HepG2 (cell line): ENCODE results near the gene PANK1. TPM values are rescaled to one million over a fixed set of nuclear protein-coding genes. Genes with fewer than 3 reads are reported as not detected.

Experiments
- ATAC-seq: fragments of 200-7000 bp; cut with Tn5 transposase; 3 replicates; pipeline ENCODE4 v1.9.1; 2020; ENCODE audit warnings: mild to moderate bottlenecking, moderate library complexity
- BruUV-seq: library from RNA; stranded (reverse); fragments of 400-500 nt; replicated peaks from 2 replicates; lab custom pipeline; 2021; lab: Mats Ljungman, UMichigan
- CTCF ChIA-PET: fragments of 300-600 bp; formaldehyde crosslinking; extraction: SDS; loops from one replicate; lab custom pipeline; 2021; ENCODE audit warnings: low total read pairs, inconsistent platforms, low intra/inter-chr PET ratio; lab: Yijun Ruan, JAX
- POLR2A ChIA-PET: fragments of 350-600 bp; sonication (Branson Sonifier 250); formaldehyde crosslinking; loops from one replicate; lab custom pipeline; 2020; ENCODE audit warnings: antibody characterized with exemption, inconsistent platforms; lab: Yijun Ruan, JAX
- DNase-seq: peaks from one replicate; pipeline ENCODE4 v3.0.0-alpha.2; 2015; ENCODE audit warnings: low spot score
- FAIRE-seq: peaks from 3 replicates; lab custom pipeline; 2011; peaks lifted over from hg19 to GRCh38; lab: Jason Lieb, UNC
- H2AFZ ChIP-seq: one replicate; pipeline ENCODE4 v1.6.1; 2011; ENCODE audit warnings: low read length, inconsistent platforms
- H3K27ac ChIP-seq: fragments of 300-600 bp; 3 replicates; pipeline ENCODE4 v1.8.0; 2011; ENCODE audit warnings: mixed run types, mild to moderate bottlenecking, mixed read lengths, low read length, inconsistent platforms; ENCODE audit not compliant: insufficient read depth; ENCODE audit errors: extremely low read length
- H3K27me3 ChIP-seq, 2 experiments: fragments of 200-600 bp in 1 of 2; 2 replicates in 1 of 2; 3 replicates in 1 of 2; pipeline versions ENCODE4 v1.6.0 to v1.8.0; 2011; ENCODE audit warnings: low read length in 2 of 2, mild to moderate bottlenecking in 2 of 2, moderate library complexity in 2 of 2, inconsistent platforms in 1 of 2; ENCODE audit not compliant: insufficient read depth in 2 of 2, control insufficient read depth in 1 of 2
- H3K36me3 ChIP-seq, 2 experiments: fragments of 200-600 bp in 1 of 2; replicated peaks in 1 of 2; 2 replicates in 1 of 2; 3 replicates in 1 of 2; pipeline versions ENCODE4 v1.5.1 to v1.8.0; 2011; ENCODE audit warnings: low read length in 2 of 2, inconsistent platforms in 1 of 2; ENCODE audit not compliant: insufficient read depth in 2 of 2, control insufficient read depth in 1 of 2
- H3K4me1 ChIP-seq: 2 replicates; pipeline ENCODE4 v1.5.1; 2012; ENCODE audit warnings: low read length, inconsistent platforms; ENCODE audit not compliant: insufficient read depth
- H3K4me2 ChIP-seq: 2 replicates; pipeline ENCODE4 v1.6.0; 2011; ENCODE audit warnings: low read depth, low read length, inconsistent platforms
- H3K4me3 ChIP-seq, 3 experiments: fragments of 200-600 bp in 1 of 3; sonication (generic), shearing (Covaris generic) in 1 of 3; replicated peaks in 1 of 3; 2 replicates each; pipeline ENCODE4 v1.5.1; 2011 to 2016; ENCODE audit warnings: low read length in 3 of 3, inconsistent platforms in 2 of 3, low read depth in 2 of 3, mild to moderate bottlenecking in 2 of 3, control low read depth in 1 of 3, mixed read lengths in 1 of 3; ENCODE audit not compliant: insufficient read depth in 1 of 3
- H3K79me2 ChIP-seq: one replicate; pipeline ENCODE4 v1.6.1; 2011; ENCODE audit warnings: low read length, inconsistent platforms; ENCODE audit not compliant: insufficient read depth
- H3K9ac ChIP-seq: 2 replicates; pipeline ENCODE4 v1.6.0; 2011; ENCODE audit warnings: mild to moderate bottlenecking, low read depth, low read length, inconsistent platforms; ENCODE audit not compliant: insufficient read depth
- H3K9me3 ChIP-seq: 2 replicates; pipeline ENCODE4 v1.5.1; 2012; ENCODE audit warnings: mild to moderate bottlenecking, low read length
- H4K20me1 ChIP-seq: 2 replicates; pipeline ENCODE4 v1.6.0; 2011; ENCODE audit warnings: inconsistent platforms, mild to moderate bottlenecking, low read length, moderate library complexity; ENCODE audit not compliant: insufficient read depth
- DR1 ChIP-seq: sonication (generic); formaldehyde crosslinking; IDR thresholded peaks from 2 replicates; pipeline ENCODE4 v1.8.0; 2021; ENCODE audit warnings: mild to moderate bottlenecking, missing genetic modification reagents, inconsistent platforms
- HOXD1 ChIP-seq: sonication (generic); formaldehyde crosslinking; IDR thresholded peaks from 2 replicates; pipeline ENCODE4 v1.5.0; 2020; ENCODE audit warnings: missing genetic modification reagents
- MEIS2 ChIP-seq: sonication (generic); formaldehyde crosslinking; IDR thresholded peaks from 2 replicates; pipeline ENCODE4 v1.9.0; 2021; ENCODE audit warnings: mild to moderate bottlenecking, missing genetic modification reagents
- PCBP1 ChIP-seq: fragments of 200-400 bp; formaldehyde crosslinking; IDR thresholded peaks from 2 replicates; pipeline ENCODE4 v1.6.1; 2017; ENCODE audit warnings: mild to moderate bottlenecking, low read depth, low read length, borderline replicate concordance
- PHF5A ChIP-seq: IDR thresholded peaks from one replicate; pipeline ENCODE4 v1.6.1; 2018; ENCODE audit warnings: low read depth, missing genetic modification reagents; ENCODE audit not compliant: unreplicated experiment
- SNAI1 ChIP-seq: sonication (generic); formaldehyde crosslinking; IDR thresholded peaks from 2 replicates; pipeline ENCODE4 v1.5.0; 2020; ENCODE audit warnings: mild to moderate bottlenecking, missing genetic modification reagents, borderline replicate concordance
- SP140L ChIP-seq: sonication (generic); formaldehyde crosslinking; IDR thresholded peaks from 2 replicates; pipeline ENCODE4 v1.4.0; 2020; ENCODE audit warnings: missing genetic modification reagents, borderline replicate concordance
- TGIF2 ChIP-seq: IDR thresholded peaks from 2 replicates; pipeline ENCODE4 v1.6.1; 2016; ENCODE audit warnings: control low read depth, missing compliant biosample characterization
- WGBS: methylation state at CpG from one replicate; pipeline ENCODE4 v1.1.6; 2017; ENCODE audit warnings: low lambda C conversion rate; 5-methylcytosine and 5-hydroxymethylcytosine counted together
- in situ Hi-C: cut with HindIII; loops from 2 replicates; pipeline ENCODE4 v1.10.0; 2017; ENCODE audit warnings: low pct_unique_long_range_greater_than_20kb; ENCODE audit not compliant: extremely low pct_ligation_motif_present
- intact Hi-C: fragments of 100-400 bp; cut with micrococcal nuclease; formaldehyde crosslinking; loops from one replicate; pipeline ENCODE4 v1.10.0; 2022; ENCODE audit not compliant: unreplicated experiment
- polyA plus RNA-seq, 8 experiments: library from polyadenylated mRNA; depleted of rRNA in 3 of 8; stranded (reverse) in 7 of 8; unstranded in 1 of 8; fragments of >200 nt; fragmentation: Illumina TruSeq in 4 of 8; extraction: Trizol in 4 of 8; gene quantifications; 2 replicates each; pipeline versions ENCODE4 v1.2.1 to v1.2.3, GENCODE V29; 2011 to 2016; ENCODE audit warnings: low read depth in 4 of 8, missing spikeins in 1 of 8, mixed read lengths in 1 of 8; ENCODE audit not compliant: insufficient read depth in 1 of 8
- total RNA-seq, 5 experiments: library from RNA; depleted of rRNA; stranded (reverse); fragments of >200 nt; fragmentation: Illumina TruSeq; extraction: Trizol; gene quantifications; 2 replicates each; pipeline ENCODE4 v1.2.3, GENCODE V29; 2016; ENCODE audit warnings: low read depth in 1 of 5
- TF ChIP-seq, protein P1 (sequence below): IDR thresholded peaks from 2 replicates; pipeline ENCODE4 v1.6.1; 2016; ENCODE audit warnings: low read depth, control low read depth

PANK1 gene
- total and polyA plus RNA-seq, 2 of the 13 experiments (the other 11 are each of a cell fraction or from before 2014, with no cell fraction given), result 18.2 to 33.3 TPM

DNA sequence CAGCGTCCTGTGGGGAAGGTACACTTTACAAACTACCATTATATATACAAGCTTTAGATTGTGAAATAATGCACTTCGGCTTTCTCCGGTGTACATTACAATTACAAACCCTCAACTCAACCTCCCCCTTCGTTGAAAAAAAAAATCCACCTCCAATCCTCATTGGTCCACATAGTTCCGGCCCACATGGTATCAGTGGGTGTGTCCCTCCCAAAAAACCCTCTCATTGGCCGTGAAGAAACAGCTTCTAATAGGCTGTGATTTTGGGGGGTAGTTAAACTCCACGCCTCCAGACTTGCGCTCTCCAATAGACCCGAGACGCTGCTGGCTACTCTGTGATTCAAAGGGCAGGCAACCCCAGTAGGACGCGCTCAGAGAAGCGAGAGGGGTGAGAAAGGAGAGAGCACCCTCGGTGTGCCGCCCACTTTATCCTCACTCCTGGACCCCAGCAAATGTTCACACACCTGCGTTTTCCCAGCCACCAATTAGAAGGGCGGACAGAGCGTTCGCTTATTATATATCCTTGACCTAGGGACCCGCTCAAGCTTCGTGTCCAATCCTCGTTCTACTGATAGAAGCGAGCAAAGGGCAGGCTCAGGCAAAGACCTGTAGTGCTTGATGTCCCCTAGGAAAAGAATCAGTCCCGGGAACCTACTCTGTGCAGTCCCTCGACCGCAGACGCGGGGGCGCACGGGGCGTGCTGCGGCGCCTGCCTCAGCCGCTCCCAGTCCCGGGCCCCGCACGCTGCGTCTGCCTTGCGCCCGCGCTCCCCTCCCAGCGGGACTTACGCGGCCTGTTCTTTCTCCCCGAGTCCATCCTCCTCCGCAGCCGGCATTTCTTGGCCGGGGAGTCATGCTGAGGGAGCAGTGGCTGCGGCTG lies 991 bp downstream of the PANK1 start (continued):
- TF ChIP-seq HOXD1, result peak; percentile 27; the same call in 1 of the 2 replicates
- TF ChIP-seq SNAI1 (CRISPR knock-in tag), result 0 out of 2 replicates have a peak, but pooled peaks have one; percentile 51
- TF ChIP-seq PCBP1, result no peak

DNA sequence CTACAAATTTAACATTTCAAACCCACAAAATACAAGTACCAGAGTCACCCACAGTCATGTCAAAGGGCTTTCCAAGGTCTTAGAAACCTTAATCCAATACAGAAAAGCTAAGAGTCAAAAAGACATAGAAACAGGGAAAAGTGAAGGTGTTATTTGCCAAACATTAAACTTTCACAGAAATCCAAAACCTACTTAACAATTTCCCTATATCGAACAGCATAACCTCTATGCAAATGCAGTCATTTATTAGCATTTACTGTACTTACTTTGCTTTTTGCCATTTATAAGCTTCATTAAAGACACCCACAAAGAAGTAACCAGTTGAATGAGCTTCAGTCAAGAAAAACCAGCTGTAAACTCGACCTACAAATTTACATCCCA lies 1.6 kb downstream of the PANK1 start:
- DNase-seq (no peak), FAIRE-seq (no peak), ATAC-seq (no peak)
- ChIA-PET POLR2A (interaction anchor here (0.6 to 5.9 kb wide), 38 partner anchors 8 to 1989 kb away, joined by 3 to 114 read pairs (median 4); partner anchors contain the start of genes IFIT1, KIF20B, LIPA and PPP1R3C), CTCF (no interaction called here)
- TF ChIP-seq, protein P1, sequence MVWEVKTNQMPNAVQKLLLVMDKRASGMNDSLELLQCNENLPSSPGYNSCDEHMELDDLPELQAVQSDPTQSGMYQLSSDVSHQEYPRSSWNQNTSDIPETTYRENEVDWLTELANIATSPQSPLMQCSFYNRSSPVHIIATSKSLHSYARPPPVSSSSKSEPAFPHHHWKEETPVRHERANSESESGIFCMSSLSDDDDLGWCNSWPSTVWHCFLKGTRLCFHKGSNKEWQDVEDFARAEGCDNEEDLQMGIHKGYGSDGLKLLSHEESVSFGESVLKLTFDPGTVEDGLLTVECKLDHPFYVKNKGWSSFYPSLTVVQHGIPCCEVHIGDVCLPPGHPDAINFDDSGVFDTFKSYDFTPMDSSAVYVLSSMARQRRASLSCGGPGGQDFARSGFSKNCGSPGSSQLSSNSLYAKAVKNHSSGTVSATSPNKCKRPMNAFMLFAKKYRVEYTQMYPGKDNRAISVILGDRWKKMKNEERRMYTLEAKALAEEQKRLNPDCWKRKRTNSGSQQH (CRISPR knock-in tag), result peak; percentile 22
- TF ChIP-seq MEIS2 (no peak), SP140L (0 out of 2 replicates have a peak, but pooled peaks have one; percentile 72), DR1 (CRISPR knock-in tag) (no peak), PHF5A (CRISPR knock-in tag) (peak; percentile 18), TGIF2 (CRISPR knock-in tag) (peak; percentile 71)
- H3K79me2 ChIP-seq, result peaks cover 52% of the 10 kb centered on the region
- in situ Hi-C loops, result no loop called here
- peak overlapping the region; percentile 78 for H3K27ac ChIP-seq
- no TSS peak for BruUV-seq
- no peak overlapping the region for H2AFZ ChIP-seq
- H4K20me1 ChIP-seq, result peaks cover 17% of the 10 kb centered on the region; the same call in 1 of the 2 replicates
- peak overlapping the region; percentile 79 for H3K9ac ChIP-seq
- H3K9me3 ChIP-seq, result no peaks in the 10 kb centered on the region
- H3K36me3 ChIP-seq, result peaks cover 2 to 9% of the 10 kb centered on the region in 2 experiments; a peak in 4 of 5 replicates
- intact Hi-C loops, result loop anchor here (5.0 kb wide), 1 partner anchor 216 kb away; no protein-coding TSS in a partner anchor
- peak overlapping the region; percentile 60 to 83 (median 80); a peak in 5 of 6 replicates for H3K4me3 ChIP-seq
- no peaks in the 10 kb centered on the region for H3K27me3 ChIP-seq
- peaks cover 63% of the 10 kb centered on the region for H3K4me1 ChIP-seq
- H3K4me2 ChIP-seq, result peak overlapping the region; percentile 85
- 2% methylated on average over 2 of the region's 2 CpGs for WGBS
